Mucosa of descending colon (tissue), 3 donors: ENCODE results near the gene COP1. TPM values are rescaled to one million over a fixed set of nuclear protein-coding genes. Genes with fewer than 3 reads are reported as not detected.

Experiments
- ATAC-seq: fragments of 200-7000 bp; cut with Tn5 transposase; one replicate; pipeline ENCODE4 v1.9.1; 2020; ENCODE audit warnings: mild to moderate bottlenecking, moderate library complexity
- DNase-seq, 3 donors: peaks; one replicate each; pipeline ENCODE4 v3.0.0-alpha.2; 2020
- H3K36me3 ChIP-seq: fragments of 200-600 bp; one replicate; pipeline ENCODE4 v1.8.0; 2021; ENCODE audit warnings: low read depth, mild to moderate bottlenecking
- H3K4me1 ChIP-seq: fragments of 200-600 bp; one replicate; pipeline ENCODE4 v1.8.0; 2021; ENCODE audit warnings: low read depth, mild to moderate bottlenecking
- H3K4me3 ChIP-seq: fragments of 200-600 bp; one replicate; pipeline ENCODE4 v1.8.0; 2021; ENCODE audit warnings: mild to moderate bottlenecking
- H3K9me3 ChIP-seq: fragments of 200-600 bp; one replicate; pipeline ENCODE4 v1.8.0; 2021; ENCODE audit warnings: mild to moderate bottlenecking
- CTCF ChIP-seq: fragments of 200-600 bp; IDR thresholded peaks from one replicate; pipeline ENCODE4 v1.8.0; 2022; ENCODE audit warnings: antibody characterized with exemption, mild to moderate bottlenecking
- intact Hi-C, 2 donors: fragments of 100-400 bp; cut with DNase I in 1 of 2; cut with micrococcal nuclease in 1 of 2; formaldehyde crosslinking; loops; one replicate each; pipeline versions ENCODE4 v1.11.0 to v1.11.1; 2022; cut with DNase I, micrococcal nuclease
- total RNA-seq, 3 donors: library from RNA; stranded (reverse); fragmentation: NEBNext Ultra II Directional in 2 of 3; extraction: Animal tissue kit (Norgen Biotek cat#: 25700) in 2 of 3; gene quantifications; one replicate each; pipeline versions ENCODE4 v1.2.1 to v1.2.4, GENCODE V29; 2021 to 2023
- donor health status: DM: no; HTN: no; CAD: no; lungs with moderate emphysema.
- donor health status: DM: no; HTN: no; CAD: no.
- donor health status: DM: no; HTN: yes; CAD: no.

Gene COP1
- total RNA-seq, 3 donors from 2014 or later, result 51.5 to 51.9 (median 51.9) TPM

- Histone ChIP-seq H3K36me3 (no peaks in the 10 kb centered on the region), H3K9me3 (no peaks in the 10 kb centered on the region), H3K4me1 (no peaks in the 10 kb centered on the region), H3K4me3 (no peak overlapping the region)
- intact Hi-C loops, result no loop called here
- ATAC-seq (no peak), DNase-seq (no peak)
- no peak for TF ChIP-seq CTCF
Observed at GRCh38 chr1:176217461-176218099, 10.5 kb upstream of the COP1 start.

GRCh38 chr1:176216031-176216430, 8.9 kb upstream of the COP1 start:
- no peak for ATAC-seq
- Histone ChIP-seq H3K9me3 (no peaks in the 10 kb centered on the region), H3K4me3 (no peak overlapping the region), H3K36me3 (no peaks in the 10 kb centered on the region), H3K4me1 (peaks cover 3% of the 10 kb centered on the region)
- no peak for TF ChIP-seq CTCF
- DNase-seq, result no peak
- intact Hi-C loops, result no loop called here

- intact Hi-C loops, result no loop called here
Observed at GRCh38 chr1:176211396-176212165, 4.5 kb upstream of the COP1 start.

GRCh38 chr1:176208034-176208433, 948 bp upstream of the COP1 start:
- H3K4me1 ChIP-seq, result peaks cover 18% of the 10 kb centered on the region
- no peak for TF ChIP-seq CTCF
- no peaks in the 10 kb centered on the region for H3K36me3 ChIP-seq
- peak overlapping the region; percentile 79 for H3K4me3 ChIP-seq
- intact Hi-C loops, result no loop called here
- ATAC-seq (no peak), DNase-seq (peak in 2 of 3 donors; percentile 10 to 37)
- no peaks in the 10 kb centered on the region for H3K9me3 ChIP-seq

More at GRCh38 chr1:176211396-176212165, 4.5 kb upstream of the COP1 start:
- Histone ChIP-seq H3K4me3 (no peak overlapping the region), H3K36me3 (no peaks in the 10 kb centered on the region), H3K9me3 (no peaks in the 10 kb centered on the region), H3K4me1 (peaks cover 3% of the 10 kb centered on the region)
- TF ChIP-seq CTCF, result no peak
- DNase-seq, result peak in 1 of 3 donors; percentile 14
- ATAC-seq, result peak; percentile 13

- peak overlapping the region; percentile 79 for H3K4me3 ChIP-seq
- intact Hi-C loops, result no loop called here
- ATAC-seq, result peak; percentile 59
- no peak for TF ChIP-seq CTCF
- H3K4me1 ChIP-seq, result peaks cover 14% of the 10 kb centered on the region
- peak in 2 of 3 donors; percentile 65 to 70 for DNase-seq
- no peaks in the 10 kb centered on the region for H3K36me3 ChIP-seq
- no peaks in the 10 kb centered on the region for H3K9me3 ChIP-seq
Observed at GRCh38 chr1:176206006-176206960, 803 bp downstream of the COP1 start.
